ENCODE data around the gene RAMP2. TPM values are rescaled to one million over a fixed set of nuclear protein-coding genes. Genes with fewer than 3 reads are reported as not detected.

RAMP2 gene
- total and polyA plus RNA-seq, 8 donors, result 8.6 to 20.0 (median 15.2) TPM; not detected in 3

GRCh38 chr17:42744283-42744805, 16.7 kb upstream of the RAMP2 start:
- peaks cover 0 to 6% (median 2%) of the 10 kb centered on the region in 4 donors for H3K36me3 ChIP-seq
- TF ChIP-seq POLR2A (IDR thresholded peaks at IDR 0.05) (no peak), EP300 (IDR thresholded peaks at IDR 0.05) (no peak)
- WGBS, 5 donors, result 1 to 4% (median 1%) methylated on average over 28 to 32 of the region's 32 CpGs

GRCh38 chr17:42744806-42745617, 16.0 kb upstream of the RAMP2 start, which contains the start of gene EZH1:
TSS of gene EZH1 (minus strand) at chr17:42745040. CDS start at chr17:42728941, 16,099 bp downstream.
- no peaks in the 10 kb centered on the region for H3K27me3 ChIP-seq
- 4 to 13% (median 5%) methylated on average over 23 to 50 of the region's 50 CpGs for WGBS, 5 donors
- H3K36me3 ChIP-seq, result peaks cover 0 to 6% (median 2%) of the 10 kb centered on the region in 4 donors
- H3K4me1 ChIP-seq, result peaks cover 11 to 62% (median 53%) of the 10 kb centered on the region in 4 donors
- intact Hi-C loops (cut with DNase I; ENCODE audit: low total_unique reads), result no loop called here
- peak within 1 kb of the TSS; percentile 57 to 86 (median 73) for H3K4me3 ChIP-seq
- peak within 1 kb of the TSS; percentile 94 to 97 (median 96) for H3K27ac ChIP-seq
- H3K9me3 ChIP-seq, result no peaks in the 10 kb centered on the region
- peak; percentile 94 to 98 for DNase-seq
- TF ChIP-seq POLR2A (IDR thresholded peaks at IDR 0.05) (peak in 1 of 4 donors; percentile 14), EP300 (IDR thresholded peaks at IDR 0.05) (no peak), POLR2AphosphoS5 (IDR thresholded peaks at IDR 0.05) (peak; percentile 74 to 93 (median 79)), CTCF (IDR thresholded peaks at IDR 0.05) (peak in 1 of 7 experiments; percentile 32)

More at GRCh38 chr17:42744283-42744805, 16.7 kb upstream of the RAMP2 start:
- Histone ChIP-seq H3K4me1 (peaks cover 11 to 56% (median 47%) of the 10 kb centered on the region in 4 donors), H3K27ac (peak overlapping the region; percentile 94 to 97 (median 96)), H3K4me3 (peak overlapping the region; percentile 57 to 86 (median 73)), H3K9me3 (no peaks in the 10 kb centered on the region), H3K27me3 (no peaks in the 10 kb centered on the region)
- intact Hi-C loops (cut with DNase I; ENCODE audit: low total_unique reads), result no loop called here
- peak; percentile 76 to 86 for DNase-seq

GRCh38 chr17:42748202-42748907, 12.7 kb upstream of the RAMP2 start:
- DNase-seq, result peak in 1 of 2 donors; percentile 11
- Histone ChIP-seq H3K27me3 (no peaks in the 10 kb centered on the region), H3K4me1 (peaks cover 8 to 51% (median 42%) of the 10 kb centered on the region in 4 donors), H3K9me3 (no peaks in the 10 kb centered on the region), H3K4me3 (no peak overlapping the region), H3K36me3 (no peaks in the 10 kb centered on the region), H3K27ac (peak overlapping the region; percentile 3 to 64 (median 51))
- intact Hi-C loops (cut with DNase I; ENCODE audit: low total_unique reads), result no loop called here
- WGBS, 5 donors, result 47 to 66% (median 52%) methylated on average over 7 of the region's 7 CpGs
- TF ChIP-seq POLR2AphosphoS5 (IDR thresholded peaks at IDR 0.05), result no peak
- no peak for TF ChIP-seq CTCF (IDR thresholded peaks at IDR 0.05)
- TF ChIP-seq POLR2A (IDR thresholded peaks at IDR 0.05), result no peak
- no peak for TF ChIP-seq EP300 (IDR thresholded peaks at IDR 0.05)

DNA sequence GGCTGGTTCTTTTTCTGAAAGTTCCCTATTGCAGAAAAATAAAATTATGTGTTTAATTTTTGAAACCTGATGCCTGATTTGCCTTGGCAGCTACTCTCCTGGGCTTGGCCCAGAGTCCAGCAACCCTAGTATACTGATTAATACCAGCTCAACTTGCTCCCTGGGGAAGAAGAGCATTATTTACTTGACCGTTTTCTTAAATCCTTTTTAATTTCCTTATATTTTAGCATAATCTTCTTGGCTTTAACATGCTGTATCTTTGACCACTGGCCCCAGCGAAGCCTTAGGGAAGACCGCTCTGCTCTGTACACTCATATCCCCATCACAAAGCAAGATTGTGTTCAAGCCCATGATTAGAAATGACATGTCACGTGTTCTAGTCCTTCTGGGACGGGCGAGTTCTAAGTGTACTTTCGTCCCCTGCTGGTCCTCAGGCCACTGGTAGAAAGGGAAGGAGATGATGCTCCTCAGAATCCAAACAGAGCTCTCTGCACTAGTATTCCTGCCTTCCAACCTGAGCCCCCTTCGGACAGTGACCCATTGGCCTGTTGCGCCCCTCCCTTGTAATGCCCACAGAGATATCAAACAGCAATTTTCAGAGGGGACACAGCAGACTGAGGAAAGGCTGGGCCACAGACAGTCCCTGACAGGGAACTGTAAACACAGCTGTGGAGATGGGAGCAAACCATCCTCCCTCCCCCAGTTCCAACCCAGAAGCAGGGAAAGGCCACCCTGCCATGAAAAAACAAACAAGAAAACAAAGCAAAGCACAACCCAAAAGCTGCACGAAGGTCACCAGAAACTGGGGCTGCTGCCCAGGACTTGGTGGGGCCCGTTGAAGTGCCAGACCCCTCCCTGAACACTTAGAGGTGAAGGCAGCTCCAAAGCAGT, 11.9 kb upstream of the RAMP2 start:
- Histone ChIP-seq H3K36me3 (no peaks in the 10 kb centered on the region), H3K27me3 (no peaks in the 10 kb centered on the region), H3K27ac (peak overlapping the region; percentile 3 to 64 (median 51)), H3K4me1 (peaks cover under 1 to 43% (median 34%) of the 10 kb centered on the region in 4 donors), H3K4me3 (no peak overlapping the region), H3K9me3 (no peaks in the 10 kb centered on the region)
- 38 to 64% (median 41%) methylated on average over 11 of the region's 11 CpGs for WGBS, 5 donors
- intact Hi-C loops (cut with DNase I; ENCODE audit: low total_unique reads), result no loop called here
- no peak for TF ChIP-seq CTCF (IDR thresholded peaks at IDR 0.05)
- TF ChIP-seq POLR2A (IDR thresholded peaks at IDR 0.05), result no peak
- TF ChIP-seq EP300 (IDR thresholded peaks at IDR 0.05), result no peak
- TF ChIP-seq POLR2AphosphoS5 (IDR thresholded peaks at IDR 0.05), result no peak
- peak; percentile 10 to 31 for DNase-seq

Measured in stomach (tissue), 9 donors.